ENCODE results near the gene CA9. TPM values are rescaled to one million over a fixed set of nuclear protein-coding genes. Genes with fewer than 3 reads are reported as not detected.

Gene CA9
- total and polyA plus RNA-seq, 2 donors (not counting 3 experiments of a cell fraction or from before 2014, with no cell fraction given) = 0.18 TPM; not detected in 1

GRCh38 chr9:35718721-35719511 lies 45.2 kb downstream of the CA9 start:
- H3K79me2 ChIP-seq (ENCODE audit: control insufficient read depth, insufficient read depth, low read length) = peaks cover 7% of the 10 kb centered on the region
- H3K27ac ChIP-seq (ENCODE audit: insufficient read depth, low read depth, low read length) = no peak overlapping the region
- no peak overlapping the region for H2AFZ ChIP-seq (ENCODE audit: low read depth, low read length)
- H3K9ac ChIP-seq (replicated peaks; ENCODE audit: extremely low read depth, insufficient read depth, low read length) = no peak overlapping the region
- dilution Hi-C loops (cut with MboI; ENCODE audit: extremely low pct_ligation_motif_present, low sequenced_read_pairs) = no loop called here
- H3K27me3 ChIP-seq (ENCODE audit: control insufficient read depth in 2 of 2, insufficient read depth in 2 of 2, low read length in 2 of 2) = no peaks in the 10 kb centered on the region
- intact Hi-C loops (cut with micrococcal nuclease) = no loop called here
- TF ChIP-seq POLR2A (IDR thresholded peaks at IDR 0.05; ENCODE audit: low read depth, low read length) (no peak), GATA2 (IDR thresholded peaks at IDR 0.05; ENCODE audit: insufficient read depth, insufficient read length, low read depth, low read length) (no peak), MAX (IDR thresholded peaks at IDR 0.05; ENCODE audit: insufficient read depth, insufficient read length) (no peak), JUN (IDR thresholded peaks at IDR 0.05; ENCODE audit: borderline replicate concordance, insufficient read depth, insufficient read length, low read depth) (no peak), POLR2AphosphoS5 (IDR thresholded peaks at IDR 0.05; ENCODE audit: insufficient read depth, low read depth, low read length) (no peak), MYC (IDR thresholded peaks at IDR 0.05; ENCODE audit: low read depth, low read length) (no peak), FOS (IDR thresholded peaks at IDR 0.05; ENCODE audit: borderline replicate concordance, insufficient read depth, low read length) (no peak)
- no peak for DNase-seq (ENCODE audit: low read depth, low spot score)
- H3K4me1 ChIP-seq (ENCODE audit: control insufficient read depth, extremely low read depth, insufficient read depth, low read length) = no peaks in the 10 kb centered on the region
- ChIA-PET CTCF (interaction anchor here (1.5 to 8.9 kb wide), 3 partner anchors 9 to 30 kb away, joined by 3 to 53 read pairs (median 6); no protein-coding TSS in a partner anchor), POLR2A (no interaction called here)
- H3K9me3 ChIP-seq (replicated peaks; ENCODE audit: control insufficient read depth, insufficient read depth, low read length) = no peaks in the 10 kb centered on the region
- H3K4me3 ChIP-seq (replicated peaks in 1 of 3; ENCODE audit: insufficient read depth in 1 of 3, low read depth in 1 of 3, low read length in 3 of 3) = no peak overlapping the region
- H4K20me1 ChIP-seq (replicated peaks; ENCODE audit: control insufficient read depth, extremely low read depth, insufficient read depth, low read length) = no peaks in the 10 kb centered on the region
- H3K4me2 ChIP-seq (ENCODE audit: insufficient read depth, low read length) = no peak overlapping the region
- no peaks in the 10 kb centered on the region for H3K9me1 ChIP-seq (replicated peaks; ENCODE audit: control insufficient read depth, extremely low read depth, insufficient read depth, low read length)
- no TSS peak for BruUV-seq (replicated peaks)
- FAIRE-seq = no peak
- peaks cover 54 to 85% of the 10 kb centered on the region in 2 experiments for H3K36me3 ChIP-seq (ENCODE audit: control insufficient read depth in 2 of 2, extremely low read depth in 1 of 2, insufficient read depth in 2 of 2, low read length in 2 of 2)

- H4K20me1 ChIP-seq (replicated peaks; ENCODE audit: control insufficient read depth, extremely low read depth, insufficient read depth, low read length) = no peaks in the 10 kb centered on the region
- TF ChIP-seq FOS (IDR thresholded peaks at IDR 0.05; ENCODE audit: borderline replicate concordance, insufficient read depth, low read length) = no peak
- no peak for TF ChIP-seq GATA2 (IDR thresholded peaks at IDR 0.05; ENCODE audit: insufficient read depth, insufficient read length, low read depth, low read length)
- no peak for TF ChIP-seq JUN (IDR thresholded peaks at IDR 0.05; ENCODE audit: borderline replicate concordance, insufficient read depth, insufficient read length, low read depth)
- TF ChIP-seq POLR2A (IDR thresholded peaks at IDR 0.05; ENCODE audit: low read depth, low read length) = no peak
- no peak for TF ChIP-seq CTCF (IDR thresholded peaks at IDR 0.05; ENCODE audit: extremely low read depth in 1 of 2, insufficient read depth in 1 of 2, low read depth in 1 of 2, low read length in 2 of 2)
- no peak for TF ChIP-seq EZH2 (IDR thresholded peaks at IDR 0.05; ENCODE audit: borderline replicate concordance, low read depth, low read length, severe bottlenecking)
- TF ChIP-seq POLR2AphosphoS5 (IDR thresholded peaks at IDR 0.05; ENCODE audit: insufficient read depth, low read depth, low read length) = no peak
- no peak for TF ChIP-seq MYC (IDR thresholded peaks at IDR 0.05; ENCODE audit: low read depth, low read length)
- TF ChIP-seq MAX (IDR thresholded peaks at IDR 0.05; ENCODE audit: insufficient read depth, insufficient read length) = no peak
- no peak overlapping the region for H3K4me2 ChIP-seq (ENCODE audit: insufficient read depth, low read length)
- no peaks in the 10 kb centered on the region for H3K4me1 ChIP-seq (ENCODE audit: control insufficient read depth, extremely low read depth, insufficient read depth, low read length)
- no peaks in the 10 kb centered on the region for H3K9me3 ChIP-seq (replicated peaks; ENCODE audit: control insufficient read depth, insufficient read depth, low read length)
- POLR2A ChIA-PET = no interaction called here
- H3K27me3 ChIP-seq (ENCODE audit: control insufficient read depth in 2 of 2, insufficient read depth in 2 of 2, low read length in 2 of 2) = no peaks in the 10 kb centered on the region
- dilution Hi-C loops (cut with MboI; ENCODE audit: extremely low pct_ligation_motif_present, low sequenced_read_pairs) = no loop called here
- H3K27ac ChIP-seq (ENCODE audit: insufficient read depth, low read depth, low read length) = no peak overlapping the region
- H3K4me3 ChIP-seq (replicated peaks in 1 of 3; ENCODE audit: insufficient read depth in 1 of 3, low read depth in 1 of 3, low read length in 3 of 3) = no peak overlapping the region
- CTCF ChIA-PET = interaction anchor here (0.8 to 8.9 kb wide), 2 partner anchors 10 to 22 kb away, joined by 3 to 53 read pairs; no protein-coding TSS in a partner anchor
- peaks cover 12% of the 10 kb centered on the region for H3K79me2 ChIP-seq (ENCODE audit: control insufficient read depth, insufficient read depth, low read length)
- no peak overlapping the region for H3K9ac ChIP-seq (replicated peaks; ENCODE audit: extremely low read depth, insufficient read depth, low read length)
- peaks cover 56 to 85% of the 10 kb centered on the region in 2 experiments for H3K36me3 ChIP-seq (ENCODE audit: control insufficient read depth in 2 of 2, extremely low read depth in 1 of 2, insufficient read depth in 2 of 2, low read length in 2 of 2)
- FAIRE-seq = no peak
- TSS peak; percentile 66 for BruUV-seq (replicated peaks)
- H3K9me1 ChIP-seq (replicated peaks; ENCODE audit: control insufficient read depth, extremely low read depth, insufficient read depth, low read length) = no peaks in the 10 kb centered on the region
- DNase-seq (ENCODE audit: low read depth, low spot score) = no peak
- H2AFZ ChIP-seq (ENCODE audit: low read depth, low read length) = no peak overlapping the region
- intact Hi-C loops (cut with micrococcal nuclease) = no loop called here
Observed at GRCh38 chr9:35719546-35719945, 45.8 kb downstream of the CA9 start.
